ENCODE data around the gene TKTL1.
A peak's percentile ranks its signal among the peaks of the same experiment; 100 is the strongest.
"Not testable (repeated sequence)": the region's sequence is repeated elsewhere in the genome, so short reads cannot be mapped to it uniquely, and the experiment has no call there.

The TKTL1 gene

DNA sequence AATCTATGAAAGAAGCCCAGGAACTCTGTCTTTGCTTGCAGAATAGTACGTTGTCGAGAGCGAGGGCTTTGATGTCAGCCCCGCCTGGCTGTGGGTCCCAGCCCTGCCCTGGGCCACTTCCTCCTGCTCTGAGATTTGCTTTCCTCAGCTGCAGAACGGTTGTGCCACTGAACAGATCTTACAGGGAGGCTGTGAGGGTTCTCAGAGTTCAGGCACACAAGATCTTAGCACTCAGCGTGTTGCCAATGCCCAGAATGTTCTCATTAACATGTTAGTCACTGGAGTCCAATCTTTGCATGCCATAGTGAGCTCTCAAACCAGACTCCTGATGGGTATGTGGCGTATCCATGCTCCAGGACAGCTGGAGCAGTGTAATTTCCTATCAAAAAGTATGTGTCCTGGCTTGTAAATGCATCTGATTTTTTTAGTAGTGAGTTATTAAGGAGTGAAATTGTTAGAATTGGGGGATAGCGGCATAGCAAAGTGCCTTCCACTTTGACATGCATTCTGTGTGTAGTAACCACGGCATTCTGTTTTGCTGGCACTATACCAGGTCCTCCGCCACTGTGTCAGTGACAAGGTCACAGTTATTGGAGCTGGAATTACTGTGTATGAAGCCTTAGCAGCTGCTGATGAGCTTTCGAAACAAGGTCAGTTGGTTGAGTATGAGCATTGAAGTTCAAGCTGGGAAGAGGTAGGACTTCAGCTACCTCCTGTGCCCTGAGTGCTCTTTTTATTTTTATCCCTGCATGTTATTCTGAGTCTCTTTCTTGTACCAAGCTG is 31.6 kb downstream of the TKTL1 start:
- H3K36me3 ChIP-seq (ENCODE audit: control insufficient read depth, insufficient read depth, low read length, severe bottlenecking), result no peaks in the 10 kb centered on the region
- H3K27me3 ChIP-seq (replicated peaks; ENCODE audit: control insufficient read depth, insufficient read depth, low read length), result peaks cover 62% of the 10 kb centered on the region
- H3K4me3 ChIP-seq (ENCODE audit: low read length), result no peak overlapping the region
- H3K9me3 ChIP-seq (ENCODE audit: control insufficient read depth, low read length), result no peaks in the 10 kb centered on the region
- H3K4me1 ChIP-seq (ENCODE audit: control insufficient read depth, insufficient read depth, low read length), result peaks cover 12% of the 10 kb centered on the region
- peak; percentile 52 for DNase-seq (ENCODE audit: low read depth)
- no peak overlapping the region for H3K9ac ChIP-seq (ENCODE audit: low read length)

DNA sequence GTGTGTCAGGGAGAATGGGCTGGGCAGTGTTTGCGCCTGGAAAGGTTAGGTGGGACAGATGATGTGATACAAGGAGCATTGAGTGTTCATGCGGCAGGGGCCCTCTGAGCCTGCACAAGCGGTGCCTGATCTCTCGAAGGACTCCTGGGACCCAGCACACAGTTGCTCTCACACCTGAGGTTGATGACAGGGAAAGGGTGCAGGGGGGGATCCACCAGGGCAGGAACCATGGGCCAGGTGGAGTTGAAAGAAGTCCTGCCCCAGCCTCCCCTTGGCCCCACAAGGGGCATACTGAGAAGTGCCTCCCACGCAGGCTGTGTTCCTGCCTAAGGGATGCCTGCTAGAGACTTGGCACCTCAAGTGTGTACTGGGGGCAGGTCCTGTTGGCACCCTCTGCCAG is 33.1 kb downstream of the TKTL1 start:
- no peaks in the 10 kb centered on the region for H3K9me3 ChIP-seq (ENCODE audit: control insufficient read depth, low read length)
- H3K4me3 ChIP-seq (ENCODE audit: low read length), result no peak overlapping the region
- H3K27me3 ChIP-seq (replicated peaks; ENCODE audit: control insufficient read depth, insufficient read depth, low read length), result peaks cover 59% of the 10 kb centered on the region
- no peaks in the 10 kb centered on the region for H3K36me3 ChIP-seq (ENCODE audit: control insufficient read depth, insufficient read depth, low read length, severe bottlenecking)
- DNase-seq (ENCODE audit: low read depth), result no peak
- no peak overlapping the region for H3K9ac ChIP-seq (ENCODE audit: low read length)
- peaks cover 12% of the 10 kb centered on the region for H3K4me1 ChIP-seq (ENCODE audit: control insufficient read depth, insufficient read depth, low read length)

DNA sequence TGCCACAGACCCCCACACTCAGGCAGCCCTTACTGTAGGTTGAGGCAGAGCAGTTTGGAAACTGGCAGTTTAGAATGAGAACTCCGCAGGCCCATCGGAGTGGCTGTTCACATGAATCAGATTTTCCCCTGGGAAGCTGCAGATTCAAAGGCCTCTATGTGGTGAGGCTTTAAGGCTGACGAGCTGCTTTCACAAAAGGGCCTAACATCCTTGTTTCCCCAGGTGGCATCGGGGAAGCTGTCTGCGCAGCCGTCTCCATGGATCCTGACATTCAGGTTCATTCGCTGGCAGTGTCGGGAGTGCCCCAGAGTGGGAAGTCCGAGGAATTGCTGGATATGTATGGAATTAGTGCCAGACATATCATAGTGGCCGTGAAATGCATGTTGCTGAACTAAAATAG is 33.7 kb downstream of the TKTL1 start:
- no peak overlapping the region for H3K4me3 ChIP-seq (ENCODE audit: low read length)
- H3K9ac ChIP-seq (ENCODE audit: low read length), result no peak overlapping the region
- peaks cover 58% of the 10 kb centered on the region for H3K27me3 ChIP-seq (replicated peaks; ENCODE audit: control insufficient read depth, insufficient read depth, low read length)
- no peaks in the 10 kb centered on the region for H3K36me3 ChIP-seq (ENCODE audit: control insufficient read depth, insufficient read depth, low read length, severe bottlenecking)
- no peak for DNase-seq (ENCODE audit: low read depth)
- peaks cover 12% of the 10 kb centered on the region for H3K4me1 ChIP-seq (ENCODE audit: control insufficient read depth, insufficient read depth, low read length)
- no peaks in the 10 kb centered on the region for H3K9me3 ChIP-seq (ENCODE audit: control insufficient read depth, low read length)

DNA sequence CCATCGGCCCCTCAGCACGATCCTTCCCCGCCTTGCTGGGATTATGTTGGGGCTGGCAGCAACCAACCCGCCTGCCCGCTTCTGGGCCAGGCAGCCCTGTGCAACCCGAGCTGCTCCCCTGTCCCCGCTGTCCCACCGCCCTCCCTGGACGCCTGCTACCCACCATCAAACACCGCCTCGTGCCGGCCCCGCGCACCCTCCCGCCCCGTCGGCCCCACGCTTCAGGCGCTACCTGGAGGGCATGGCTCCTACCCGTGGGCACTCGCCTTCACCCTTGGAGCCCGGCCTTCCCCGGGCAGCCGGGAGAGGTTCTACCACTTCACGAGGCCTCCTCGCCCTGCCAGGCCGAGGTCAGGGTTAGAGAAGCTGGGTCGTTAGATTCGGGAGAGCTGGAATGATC is 37.0 kb downstream of the TKTL1 start:
- Histone ChIP-seq H3K9me3 (ENCODE audit: control insufficient read depth, low read length) (no peaks in the 10 kb centered on the region), H3K27me3 (replicated peaks; ENCODE audit: control insufficient read depth, insufficient read depth, low read length) (peaks cover 39% of the 10 kb centered on the region), H3K4me1 (ENCODE audit: control insufficient read depth, insufficient read depth, low read length) (peaks cover 4% of the 10 kb centered on the region), H3K36me3 (ENCODE audit: control insufficient read depth, insufficient read depth, low read length, severe bottlenecking) (no peaks in the 10 kb centered on the region), H3K4me3 (ENCODE audit: low read length) (no peak overlapping the region), H3K9ac (ENCODE audit: low read length) (no peak overlapping the region)
- DNase-seq (ENCODE audit: low read depth), result no peak

DNA sequence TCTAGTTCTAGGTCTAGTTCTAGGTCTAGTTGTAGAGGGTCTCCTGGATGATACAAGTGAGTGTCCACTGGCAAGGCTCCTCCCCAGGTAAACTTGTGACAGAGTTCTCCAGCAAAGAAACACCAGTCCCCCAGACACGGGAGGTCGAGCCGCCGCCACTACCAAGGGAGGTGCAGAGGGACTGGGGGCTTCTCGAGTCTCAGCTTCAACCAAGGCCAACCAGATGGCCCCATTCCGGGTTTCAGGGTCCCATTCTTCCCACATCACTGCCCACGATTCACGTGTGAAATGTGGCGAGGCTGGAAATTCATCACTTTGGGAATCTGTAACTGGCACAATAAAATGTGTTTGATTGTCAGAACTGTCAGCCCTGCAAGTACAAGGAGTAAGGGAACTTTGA is 37.5 kb downstream of the TKTL1 start:
- no peak overlapping the region for H3K4me3 ChIP-seq (ENCODE audit: low read length)
- H3K36me3 ChIP-seq (ENCODE audit: control insufficient read depth, insufficient read depth, low read length, severe bottlenecking), result no peaks in the 10 kb centered on the region
- no peak overlapping the region for H3K9ac ChIP-seq (ENCODE audit: low read length)
- no peaks in the 10 kb centered on the region for H3K9me3 ChIP-seq (ENCODE audit: control insufficient read depth, low read length)
- DNase-seq (ENCODE audit: low read depth), result no peak
- no peaks in the 10 kb centered on the region for H3K4me1 ChIP-seq (ENCODE audit: control insufficient read depth, insufficient read depth, low read length)
- peaks cover 34% of the 10 kb centered on the region for H3K27me3 ChIP-seq (replicated peaks; ENCODE audit: control insufficient read depth, insufficient read depth, low read length)

DNA sequence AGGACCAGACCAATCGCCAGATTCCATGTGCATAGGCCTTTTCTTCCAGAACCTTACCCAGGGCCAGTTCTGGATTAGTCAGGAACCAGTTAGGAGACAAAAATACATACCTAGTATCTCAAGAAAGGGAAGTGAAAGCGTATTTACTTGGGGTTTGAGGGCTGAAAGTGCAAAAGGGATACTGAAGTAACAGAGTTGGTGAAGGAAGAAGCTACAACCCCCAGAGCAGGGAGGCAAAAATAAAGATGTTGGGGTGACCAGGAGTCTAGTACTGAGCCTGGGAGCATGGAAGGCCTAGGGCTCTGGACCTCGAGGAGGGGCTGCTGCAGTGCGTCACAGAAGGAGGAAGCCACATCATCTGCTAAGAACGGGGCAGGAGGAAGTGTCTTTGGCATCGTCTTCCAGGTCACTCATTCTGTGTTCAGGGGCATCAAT is 38.3 kb downstream of the TKTL1 start:
- no peak for DNase-seq (ENCODE audit: low read depth)
- Histone ChIP-seq H3K4me1 (ENCODE audit: control insufficient read depth, insufficient read depth, low read length) (no peaks in the 10 kb centered on the region), H3K27me3 (replicated peaks; ENCODE audit: control insufficient read depth, insufficient read depth, low read length) (peaks cover 34% of the 10 kb centered on the region)

DNA sequence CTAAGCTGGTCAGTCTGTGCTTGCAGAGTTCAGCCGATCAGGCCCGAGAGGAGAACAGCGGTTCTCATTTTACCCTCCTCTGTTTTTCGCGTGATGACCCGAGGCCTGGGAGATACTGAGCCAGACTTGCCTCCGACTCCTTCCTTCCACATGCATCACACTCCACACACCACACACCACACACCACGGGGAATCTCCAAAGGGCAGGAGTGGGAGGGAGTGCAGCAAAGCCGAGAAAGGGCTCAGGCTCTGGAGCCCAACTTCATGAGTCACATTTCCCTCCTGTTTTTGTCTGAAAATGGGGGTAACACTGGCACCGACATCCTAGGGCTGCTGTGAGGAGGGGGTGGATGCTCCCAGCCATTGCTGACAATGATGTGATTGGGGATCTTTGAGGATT is 38.9 kb downstream of the TKTL1 start:
- no peaks in the 10 kb centered on the region for H3K4me1 ChIP-seq (ENCODE audit: control insufficient read depth, insufficient read depth, low read length)
- H3K9me3 ChIP-seq (ENCODE audit: control insufficient read depth, low read length), result no peaks in the 10 kb centered on the region
- H3K27me3 ChIP-seq (replicated peaks; ENCODE audit: control insufficient read depth, insufficient read depth, low read length), result peaks cover 29% of the 10 kb centered on the region
- H3K4me3 ChIP-seq (ENCODE audit: low read length), result no peak overlapping the region
- H3K9ac ChIP-seq (ENCODE audit: low read length), result no peak overlapping the region
- no peak for DNase-seq (ENCODE audit: low read depth)
- no peaks in the 10 kb centered on the region for H3K36me3 ChIP-seq (ENCODE audit: control insufficient read depth, insufficient read depth, low read length, severe bottlenecking)

More for the DNA sequence above, 38.3 kb downstream of the TKTL1 start:
- H3K36me3 ChIP-seq (ENCODE audit: control insufficient read depth, insufficient read depth, low read length, severe bottlenecking), result no peaks in the 10 kb centered on the region
- H3K9me3 ChIP-seq (ENCODE audit: control insufficient read depth, low read length), result no peaks in the 10 kb centered on the region
- H3K4me3 ChIP-seq (ENCODE audit: low read length), result no peak overlapping the region
- H3K9ac ChIP-seq (ENCODE audit: low read length), result no peak overlapping the region

DNA sequence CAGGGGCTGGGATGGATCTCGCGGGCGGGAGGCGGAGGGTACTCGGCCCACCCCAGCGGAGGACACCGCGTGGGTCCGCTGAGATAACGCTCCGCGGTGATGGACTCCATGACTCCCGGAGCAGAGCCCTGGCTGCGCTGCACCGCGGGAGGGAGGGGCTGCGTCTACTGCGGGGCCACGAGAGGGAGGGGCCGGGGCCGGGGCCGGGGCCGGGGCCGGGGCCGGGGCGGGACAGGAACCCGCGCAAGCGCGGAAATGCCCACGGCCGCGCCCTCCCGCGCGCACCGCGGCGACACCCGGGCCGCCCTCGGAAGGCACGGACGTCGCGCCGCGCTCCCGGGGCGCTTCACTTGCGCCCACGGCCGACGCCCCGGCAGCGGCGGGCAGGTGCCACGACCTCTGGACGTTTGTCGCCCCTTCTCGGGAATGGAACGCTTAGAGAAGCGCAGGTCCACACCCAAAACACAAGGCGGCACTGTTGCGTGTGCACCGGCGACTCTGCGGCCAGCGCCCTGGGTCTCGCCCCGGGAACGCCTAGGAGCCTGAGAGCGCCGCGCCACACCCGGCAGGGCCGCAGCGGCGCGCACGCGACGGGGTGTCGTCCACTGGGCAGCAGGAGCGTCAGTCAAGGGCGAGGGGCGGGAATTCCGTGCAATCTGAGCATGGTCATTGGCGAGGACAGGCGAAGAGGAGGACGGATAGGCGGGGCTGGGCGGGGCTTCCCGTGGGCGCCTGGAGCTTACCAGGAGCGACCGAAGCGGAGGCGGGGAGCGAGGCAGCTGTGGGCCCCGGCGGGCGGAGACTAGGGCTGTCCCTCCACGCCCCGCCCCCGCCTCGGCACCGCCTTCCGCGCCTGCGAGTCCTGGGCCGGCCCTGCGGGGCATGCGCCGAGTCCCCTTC is 46.1 kb downstream of the TKTL1 start:
- not testable (repeated sequence) for DNase-seq (ENCODE audit: low read depth); H3K9ac ChIP-seq (ENCODE audit: low read length); H3K4me1 ChIP-seq (ENCODE audit: control insufficient read depth, insufficient read depth, low read length); H3K9me3 ChIP-seq (ENCODE audit: control insufficient read depth, low read length); H3K36me3 ChIP-seq (ENCODE audit: control insufficient read depth, insufficient read depth, low read length, severe bottlenecking); H3K4me3 ChIP-seq (ENCODE audit: low read length); H3K27me3 ChIP-seq (replicated peaks; ENCODE audit: control insufficient read depth, insufficient read depth, low read length)

DNA sequence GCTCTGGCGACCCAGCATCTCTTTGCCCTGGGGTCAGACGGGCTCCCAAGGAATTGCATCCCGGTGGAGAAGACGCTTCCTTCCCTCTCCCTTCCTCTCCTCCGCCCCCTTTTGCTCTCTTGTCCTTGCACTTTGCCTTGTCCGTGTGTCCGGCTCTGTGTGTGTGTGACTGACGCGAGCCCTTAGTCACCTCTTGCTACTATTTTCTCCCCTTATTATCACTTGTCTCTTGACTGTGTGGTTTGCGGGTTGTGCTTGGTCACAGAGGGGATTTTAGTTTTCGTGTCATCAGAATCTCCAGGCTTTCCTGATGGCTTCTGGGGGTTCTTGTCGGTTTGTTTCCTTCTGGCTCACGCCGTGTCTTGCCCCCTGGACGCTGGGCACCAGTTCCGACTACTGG is 47.5 kb downstream of the TKTL1 start:
- not testable (repeated sequence) for DNase-seq (ENCODE audit: low read depth); H3K4me1 ChIP-seq (ENCODE audit: control insufficient read depth, insufficient read depth, low read length); H3K4me3 ChIP-seq (ENCODE audit: low read length); H3K36me3 ChIP-seq (ENCODE audit: control insufficient read depth, insufficient read depth, low read length, severe bottlenecking); H3K9me3 ChIP-seq (ENCODE audit: control insufficient read depth, low read length); H3K9ac ChIP-seq (ENCODE audit: low read length); H3K27me3 ChIP-seq (replicated peaks; ENCODE audit: control insufficient read depth, insufficient read depth, low read length)

DNA sequence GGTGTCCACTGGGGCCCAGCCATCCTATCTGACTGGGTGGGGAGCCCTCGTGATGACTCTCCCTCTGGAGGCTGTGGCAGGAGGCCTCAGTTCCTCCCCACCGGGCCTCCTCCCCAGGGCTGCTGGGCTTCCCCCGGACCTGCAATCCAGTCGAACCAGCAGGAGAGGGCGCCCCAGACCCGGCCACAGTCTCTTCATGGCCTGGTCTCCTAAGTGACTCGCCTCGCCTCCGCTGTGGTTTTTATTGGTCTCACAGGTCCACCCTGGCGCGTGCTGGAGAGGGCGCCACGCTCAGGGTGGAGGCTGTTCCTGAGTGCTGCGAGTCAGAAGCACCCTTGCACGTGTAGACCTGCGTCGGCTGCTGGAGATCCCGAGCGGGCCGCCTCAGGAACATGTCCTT is 48.0 kb downstream of the TKTL1 start:
- not testable (repeated sequence) for H3K27me3 ChIP-seq (replicated peaks; ENCODE audit: control insufficient read depth, insufficient read depth, low read length); H3K4me1 ChIP-seq (ENCODE audit: control insufficient read depth, insufficient read depth, low read length); H3K9me3 ChIP-seq (ENCODE audit: control insufficient read depth, low read length); H3K4me3 ChIP-seq (ENCODE audit: low read length); H3K9ac ChIP-seq (ENCODE audit: low read length); DNase-seq (ENCODE audit: low read depth); H3K36me3 ChIP-seq (ENCODE audit: control insufficient read depth, insufficient read depth, low read length, severe bottlenecking)

DNA sequence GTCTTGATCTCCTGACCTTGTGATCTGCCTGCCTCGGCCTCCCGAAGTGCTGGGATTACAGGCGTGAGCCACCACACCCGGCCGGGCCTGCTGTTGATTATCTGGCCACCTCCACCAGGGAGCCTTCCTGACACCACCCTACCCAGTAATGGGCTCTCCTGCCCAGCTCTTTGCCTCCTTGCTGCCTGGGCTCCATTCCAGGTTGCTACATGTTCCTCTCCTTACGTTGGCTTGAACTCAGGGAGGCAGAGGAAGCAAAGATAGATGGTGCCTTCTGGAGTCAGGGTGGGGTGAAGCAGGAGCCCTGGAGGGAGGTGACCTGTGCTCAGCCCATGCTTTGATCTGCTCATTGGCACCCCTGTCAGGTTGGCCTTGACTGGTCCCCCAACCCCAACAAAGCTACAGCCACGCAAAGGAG is 52.5 kb downstream of the TKTL1 start:
- no peaks in the 10 kb centered on the region for H3K9me3 ChIP-seq (ENCODE audit: control insufficient read depth, low read length)
- peaks cover 48% of the 10 kb centered on the region for H3K36me3 ChIP-seq (ENCODE audit: control insufficient read depth, insufficient read depth, low read length, severe bottlenecking)
- no peak overlapping the region for H3K9ac ChIP-seq (ENCODE audit: low read length)
- no peaks in the 10 kb centered on the region for H3K4me1 ChIP-seq (ENCODE audit: control insufficient read depth, insufficient read depth, low read length)
- H3K27me3 ChIP-seq (replicated peaks; ENCODE audit: control insufficient read depth, insufficient read depth, low read length), result no peaks in the 10 kb centered on the region
- DNase-seq (ENCODE audit: low read depth), result no peak
- no peak overlapping the region for H3K4me3 ChIP-seq (ENCODE audit: low read length)
